ENCODE measurements around the gene TMPRSS11E.

DNA sequence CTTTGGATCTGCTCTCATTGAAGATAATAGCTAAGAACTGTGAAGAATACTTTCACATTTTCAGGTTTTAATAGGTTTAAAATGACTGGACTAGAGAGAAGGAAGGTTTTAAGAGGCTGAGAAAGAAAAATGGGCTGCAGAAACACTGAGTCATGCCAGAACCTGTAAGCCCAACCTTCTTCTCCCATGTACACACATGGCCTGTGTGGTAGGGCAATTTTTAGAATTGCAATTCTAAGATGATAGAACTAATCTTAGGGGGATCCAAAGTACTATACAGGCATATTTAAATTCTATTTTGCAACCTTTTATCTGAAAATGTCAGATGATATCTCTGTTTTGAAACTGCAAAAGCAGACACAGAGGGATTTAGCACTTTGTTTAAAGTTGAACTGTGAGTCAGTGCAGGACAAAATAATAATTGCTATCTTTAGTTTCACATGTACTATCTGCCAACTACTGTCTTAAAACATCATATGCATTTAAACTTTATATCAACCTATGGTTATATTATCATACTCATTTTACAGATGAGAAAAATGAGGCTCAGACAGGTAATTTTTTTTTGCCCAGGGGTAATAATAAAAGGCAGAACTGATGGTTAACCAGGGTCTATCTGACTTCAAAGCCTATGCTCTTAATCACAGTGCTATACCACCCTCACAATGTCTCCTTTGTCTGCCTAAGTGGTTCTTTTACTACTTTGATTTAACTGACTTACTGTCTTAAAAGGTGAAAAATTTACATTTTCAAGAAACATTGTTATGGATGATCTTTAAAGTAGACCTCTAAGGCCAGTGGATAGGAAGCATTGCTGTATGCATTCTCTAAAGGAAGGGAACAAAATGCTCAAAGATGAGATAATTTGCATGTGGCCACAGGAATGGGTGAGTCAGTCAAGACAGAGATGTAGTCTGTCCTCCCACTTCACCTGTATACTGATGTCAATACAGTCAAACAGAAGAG lies 4.3 kb downstream of the TMPRSS11E start:
- TF ChIP-seq, protein P1, sequence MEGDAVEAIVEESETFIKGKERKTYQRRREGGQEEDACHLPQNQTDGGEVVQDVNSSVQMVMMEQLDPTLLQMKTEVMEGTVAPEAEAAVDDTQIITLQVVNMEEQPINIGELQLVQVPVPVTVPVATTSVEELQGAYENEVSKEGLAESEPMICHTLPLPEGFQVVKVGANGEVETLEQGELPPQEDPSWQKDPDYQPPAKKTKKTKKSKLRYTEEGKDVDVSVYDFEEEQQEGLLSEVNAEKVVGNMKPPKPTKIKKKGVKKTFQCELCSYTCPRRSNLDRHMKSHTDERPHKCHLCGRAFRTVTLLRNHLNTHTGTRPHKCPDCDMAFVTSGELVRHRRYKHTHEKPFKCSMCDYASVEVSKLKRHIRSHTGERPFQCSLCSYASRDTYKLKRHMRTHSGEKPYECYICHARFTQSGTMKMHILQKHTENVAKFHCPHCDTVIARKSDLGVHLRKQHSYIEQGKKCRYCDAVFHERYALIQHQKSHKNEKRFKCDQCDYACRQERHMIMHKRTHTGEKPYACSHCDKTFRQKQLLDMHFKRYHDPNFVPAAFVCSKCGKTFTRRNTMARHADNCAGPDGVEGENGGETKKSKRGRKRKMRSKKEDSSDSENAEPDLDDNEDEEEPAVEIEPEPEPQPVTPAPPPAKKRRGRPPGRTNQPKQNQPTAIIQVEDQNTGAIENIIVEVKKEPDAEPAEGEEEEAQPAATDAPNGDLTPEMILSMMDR (conservative IDR thresholded peaks at IDR 0.05; ENCODE audit: low read length): no peak
- no peak for TF ChIP-seq EZH2phosphoT487 (IDR thresholded peaks at IDR 0.05; ENCODE audit: borderline replicate concordance)
